HPDE6-E6E7 (cell line): ENCODE results near the gene KANSL1.
"Not testable (repeated sequence)": the region's sequence is repeated elsewhere in the genome, so short reads cannot be mapped to it uniquely, and the experiment has no call there.

Source experiments
- DNase-seq: peaks from one replicate; pipeline ENCODE4 v3.0.0; 2011; ENCODE audit warnings: missing footprints; ENCODE audit errors: extremely low spot score

The KANSL1 gene

DNA sequence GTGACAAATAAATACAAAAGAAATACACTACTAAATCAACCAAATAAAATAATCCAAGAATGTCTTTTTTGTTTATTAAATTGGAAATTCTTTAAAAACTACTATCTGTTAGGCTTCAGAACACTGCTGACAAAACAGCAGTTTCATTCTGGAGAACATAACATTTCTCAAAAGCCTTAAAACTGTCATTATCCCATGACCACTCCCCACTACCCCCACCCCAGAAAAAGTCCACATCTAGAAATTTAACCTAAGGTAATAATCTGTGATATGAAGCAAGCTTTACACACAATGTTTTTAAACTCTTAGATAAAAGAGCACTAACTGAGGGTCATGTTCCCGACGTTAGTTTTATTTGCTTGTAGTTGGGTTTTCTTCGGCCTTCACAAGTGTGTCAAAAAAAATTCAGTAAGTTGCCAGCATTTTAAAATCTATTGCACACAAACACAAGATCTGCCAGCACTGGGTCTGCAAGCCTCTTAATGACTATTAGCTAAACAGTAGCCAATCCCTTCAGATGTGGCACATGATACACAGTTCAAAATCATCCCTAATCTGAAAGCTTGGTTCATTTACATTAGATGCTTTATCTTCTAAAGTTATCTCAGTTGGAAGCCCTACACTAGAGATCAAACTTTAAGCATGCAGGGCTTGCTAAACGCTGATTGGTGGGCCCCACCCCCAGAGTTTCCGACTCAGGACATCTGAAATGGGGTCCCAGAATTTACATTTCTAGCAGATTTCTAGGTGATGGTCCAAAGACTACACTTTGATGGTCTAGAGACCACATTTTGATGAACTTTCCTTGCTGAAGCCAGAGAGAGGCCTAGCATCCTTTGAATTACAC, 75.2 kb downstream of the KANSL1 start:
- no peak for DNase-seq

GRCh38 chr17:46117117-46117516, 76.1 kb downstream of the KANSL1 start:
- DNase-seq, result no peak

DNA sequence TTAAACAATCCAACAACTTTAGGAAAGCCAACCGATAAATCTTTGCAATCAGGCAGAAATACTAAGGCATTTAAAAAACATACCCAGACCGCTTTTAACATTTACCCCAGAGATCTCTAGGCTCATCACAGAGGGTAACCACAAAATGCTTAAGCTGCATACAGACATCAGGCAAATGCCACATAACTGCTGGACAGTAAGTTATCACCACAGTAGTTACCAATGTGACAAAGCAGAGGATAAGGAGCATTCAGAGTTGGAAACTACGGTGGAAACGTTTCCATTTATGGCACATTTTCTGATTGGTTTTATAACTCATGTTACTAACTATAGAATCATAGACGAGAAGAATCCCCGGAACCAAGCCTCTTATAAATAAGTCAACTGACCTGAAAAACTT, 77.5 kb downstream of the KANSL1 start:
- no peak for DNase-seq

- DNase-seq, result not testable (repeated sequence)
Observed at GRCh38 chr17:46111236-46111635, 82.0 kb downstream of the KANSL1 start.

- no peak for DNase-seq
Observed at GRCh38 chr17:46110219-46110618, 83.0 kb downstream of the KANSL1 start.

GRCh38 chr17:46109603-46110189, 83.5 kb downstream of the KANSL1 start:
- no peak for DNase-seq

DNA sequence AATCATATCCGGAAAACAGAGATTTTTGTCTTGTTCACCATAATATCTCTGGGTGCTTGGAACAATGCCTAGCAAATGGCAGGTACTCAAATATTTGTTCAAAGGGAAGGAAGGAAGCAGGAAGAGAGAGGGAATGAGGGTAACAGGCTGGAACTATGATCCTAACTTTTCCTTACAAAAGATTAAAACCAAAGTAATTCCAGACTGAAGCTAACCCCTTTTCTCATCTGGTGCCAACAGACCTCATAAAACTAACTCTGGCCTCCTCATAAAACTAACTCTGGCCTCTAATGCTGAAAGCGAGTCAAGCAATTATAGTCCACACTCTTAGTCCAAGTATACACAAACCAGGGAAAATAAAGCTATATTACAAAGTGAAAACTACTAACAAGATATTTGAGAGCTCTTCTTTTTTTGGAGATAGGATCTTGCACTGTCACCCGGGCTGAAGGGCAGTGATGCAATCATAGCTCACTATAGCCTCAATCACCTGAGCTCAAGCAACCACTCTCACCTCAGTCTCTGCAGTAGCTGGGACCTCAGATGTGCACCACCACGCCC, 84.6 kb downstream of the KANSL1 start:
- DNase-seq, result no peak

GRCh38 chr17:46108120-46108519, 85.1 kb downstream of the KANSL1 start:
- DNase-seq, result no peak

DNA sequence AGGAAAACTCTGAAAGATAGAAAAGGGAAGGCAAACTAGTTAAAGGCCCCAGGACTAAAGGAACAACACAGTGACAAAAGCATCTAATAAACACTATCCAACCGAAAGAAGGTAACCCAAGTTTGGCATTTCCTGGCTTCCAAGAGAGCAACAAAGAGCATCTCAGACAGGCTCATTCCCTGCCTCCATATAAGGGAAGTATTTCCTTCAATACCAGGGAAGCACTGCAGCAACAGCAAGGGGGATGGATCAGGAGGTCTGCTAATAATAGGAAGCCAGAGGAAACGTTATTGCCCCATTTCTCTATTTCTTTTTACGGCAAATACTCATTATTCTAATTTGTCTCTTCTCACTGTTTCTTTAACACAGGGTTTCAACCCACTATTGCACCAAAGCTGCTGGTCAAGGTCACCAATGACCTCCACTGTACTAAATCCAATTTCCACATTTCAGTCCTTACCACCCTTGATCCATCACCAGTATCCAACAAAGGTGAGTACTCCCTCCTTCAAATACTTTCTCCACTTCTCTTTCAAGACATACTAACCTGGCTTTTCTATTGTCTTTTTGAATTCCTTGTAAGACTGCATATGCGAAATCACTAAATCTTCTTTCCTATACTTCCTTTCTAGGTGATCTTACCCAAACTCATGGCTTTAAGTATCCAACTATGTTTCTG, 86.1 kb downstream of the KANSL1 start:
- no peak for DNase-seq

DNA sequence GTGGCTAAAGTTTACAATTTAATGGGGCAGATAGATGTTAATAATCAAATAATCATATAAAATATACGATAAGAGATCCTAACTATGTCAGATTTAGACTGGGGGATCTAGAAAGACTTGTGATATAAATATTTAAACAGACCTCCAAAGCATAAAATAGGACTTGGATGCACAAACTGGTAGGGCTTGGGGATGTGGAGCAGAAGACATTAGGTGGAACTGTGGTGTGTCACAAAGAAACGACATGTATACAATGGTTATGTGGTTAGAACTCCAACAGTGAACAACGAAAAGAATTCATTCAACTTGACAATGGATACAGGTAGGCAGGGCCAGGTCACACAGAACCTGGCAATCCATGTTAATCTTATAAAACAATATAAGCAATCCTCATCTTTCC, 90.4 kb downstream of the KANSL1 start:
- not testable (repeated sequence) for DNase-seq

- not testable (repeated sequence) for DNase-seq
Observed at GRCh38 chr17:46101785-46102617, 91.2 kb downstream of the KANSL1 start.

DNA sequence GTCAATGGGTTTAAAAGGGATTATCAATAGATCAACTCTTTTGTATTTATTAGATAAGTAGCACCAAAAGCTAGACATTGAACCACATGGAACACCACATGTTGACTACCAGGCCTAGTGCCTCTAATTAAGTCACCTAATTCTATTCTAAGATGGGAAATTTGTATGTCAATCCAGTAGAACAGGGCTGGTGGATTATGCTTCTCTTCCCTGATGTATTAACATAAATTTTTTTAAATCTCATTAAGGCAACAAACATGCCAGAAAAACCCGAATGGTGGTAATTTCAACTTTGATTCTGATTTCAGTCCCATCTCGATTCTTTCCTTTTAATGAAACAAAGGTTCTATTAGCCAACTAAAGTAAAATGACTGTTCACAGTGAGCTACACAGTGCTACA, 92.6 kb downstream of the KANSL1 start:
- DNase-seq, result no peak

- DNase-seq, result no peak
Observed at GRCh38 chr17:46099865-46100264, 93.4 kb downstream of the KANSL1 start.

DNA sequence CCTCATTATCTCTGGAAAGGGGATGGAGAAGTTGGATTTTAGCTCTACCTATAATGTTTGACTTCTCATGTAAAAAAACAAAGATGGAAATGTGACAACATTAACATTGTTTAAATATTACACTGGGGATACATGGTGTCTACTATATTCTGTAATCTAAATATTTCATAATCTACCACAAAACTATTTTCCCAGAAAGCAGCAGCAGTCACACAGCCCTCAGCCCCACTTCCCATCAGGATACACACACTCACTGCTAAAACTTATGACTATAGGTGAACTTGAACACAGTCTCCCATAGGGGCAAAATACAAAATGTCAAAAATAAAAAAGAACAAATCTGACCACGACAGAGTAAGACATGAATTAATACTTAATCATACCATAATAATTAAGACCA, 95.7 kb downstream of the KANSL1 start:
- DNase-seq, result no peak

DNA sequence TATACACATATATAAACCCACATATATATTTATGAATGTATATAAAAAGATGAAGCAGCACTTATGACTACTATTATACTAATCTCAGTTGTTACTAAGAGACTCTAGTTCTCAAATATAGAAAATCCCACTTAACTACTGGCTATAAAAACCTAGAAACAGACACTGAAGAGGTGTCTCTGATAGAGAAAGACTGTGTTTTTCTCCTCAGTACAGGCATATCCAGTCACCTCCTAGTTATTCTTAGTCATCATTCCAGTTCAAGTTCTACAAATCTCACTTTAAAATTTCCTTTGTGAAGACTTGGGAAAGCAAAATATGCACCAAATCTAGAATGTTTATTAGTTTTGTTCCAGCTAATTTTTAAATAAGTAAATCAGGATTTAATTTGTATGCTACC, 100.2 kb downstream of the KANSL1 start:
- DNase-seq, result no peak

- no peak for DNase-seq
Observed at GRCh38 chr17:46090871-46091270, 102.4 kb downstream of the KANSL1 start.

- DNase-seq, result no peak
Observed at GRCh38 chr17:46089389-46089965, 103.8 kb downstream of the KANSL1 start.

GRCh38 chr17:46088595-46088994, 104.6 kb downstream of the KANSL1 start:
- no peak for DNase-seq

DNA sequence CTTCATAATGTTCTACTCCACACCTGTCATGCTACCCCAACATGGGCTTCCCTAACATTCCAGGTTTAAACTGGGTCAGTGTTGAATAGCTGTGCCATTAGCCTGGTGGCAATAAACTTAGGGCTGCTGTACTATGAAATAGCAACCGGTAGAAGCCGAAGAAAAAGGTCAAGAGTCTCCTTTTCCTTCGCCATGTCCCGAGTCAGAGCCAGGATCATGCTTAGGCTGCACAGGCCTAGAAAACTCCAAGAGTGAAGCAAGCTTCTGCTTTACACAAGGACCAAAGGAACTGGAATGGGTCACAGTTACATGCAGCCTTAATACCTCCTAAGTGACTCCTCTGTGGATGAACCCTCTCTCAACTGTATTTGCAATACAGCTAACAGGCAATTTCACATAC, 105.4 kb downstream of the KANSL1 start:
- DNase-seq, result not testable (repeated sequence)

DNA sequence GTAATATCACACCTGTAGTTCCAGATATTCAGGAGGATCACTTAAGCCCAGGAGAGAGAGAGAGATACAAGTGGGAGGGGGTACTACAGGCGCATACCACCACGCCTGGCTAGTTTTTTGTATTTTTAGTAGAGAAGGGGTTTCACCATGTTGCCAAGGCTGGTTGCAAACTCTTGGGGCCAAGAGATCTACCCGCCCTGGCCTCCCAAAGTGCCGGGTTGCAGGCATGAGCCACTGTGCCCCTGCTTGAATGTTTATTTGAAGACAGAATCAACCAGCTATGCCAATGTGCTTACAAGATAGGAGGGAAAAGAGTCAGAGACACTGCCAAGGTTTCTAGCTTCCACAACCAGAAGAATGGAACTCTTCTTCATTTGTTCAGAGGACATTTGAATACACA, 106.4 kb downstream of the KANSL1 start:
- no peak for DNase-seq

GRCh38 chr17:46085522-46085921, 107.7 kb downstream of the KANSL1 start:
- DNase-seq, result no peak
